ENCODE results near the gene ANKRD12. TPM values are rescaled to one million over a fixed set of nuclear protein-coding genes. Genes with fewer than 3 reads are reported as not detected.

The ANKRD12 gene
- total and polyA plus RNA-seq, 5 donors from 2014 or later, result 28.2 to 200 (median 40.8) TPM

- Histone ChIP-seq H3K27me3 (ENCODE audit: control insufficient read depth, insufficient read depth, low read length) (no peaks in the 10 kb centered on the region), H3K4me1 (ENCODE audit: control insufficient read depth, insufficient read depth, low read length, poor library complexity, severe bottlenecking) (no peaks in the 10 kb centered on the region), H3K9me3 (ENCODE audit: control insufficient read depth in 2 of 2, low read length in 2 of 2) (peaks cover 9 to 12% of the 10 kb centered on the region in 2 experiments), H3K36me3 (ENCODE audit: control insufficient read depth, insufficient read depth, low read length) (peaks cover 90% of the 10 kb centered on the region), H3K27ac (ENCODE audit: insufficient read depth, low read length, poor library complexity, severe bottlenecking) (no peak overlapping the region), H3K4me3 (ENCODE audit: low read depth, low read length) (no peak overlapping the region)
- H3K4me3 Mint-ChIP-seq, result no peak overlapping the region
- DNase-seq (no peak), ATAC-seq (ENCODE audit: low read depth in 2 of 2) (no peak)
- peaks cover 81% of the 10 kb centered on the region for H3K36me3 Mint-ChIP-seq
- H3K27me3 Mint-ChIP-seq, result no peaks in the 10 kb centered on the region
- no peak overlapping the region for H3K27ac Mint-ChIP-seq
- peaks cover 24 to 42% (median 33%) of the 10 kb centered on the region in 4 donors for H3K4me1 Mint-ChIP-seq
- H3K9me3 Mint-ChIP-seq, result peaks cover 2 to 35% (median 11%) of the 10 kb centered on the region in 7 donors
Measured at GRCh38 chr18:9233771-9234440, 97.3 kb downstream of the ANKRD12 start.

- Histone ChIP-seq H3K36me3 (ENCODE audit: control insufficient read depth, insufficient read depth, low read length) (peaks cover 90% of the 10 kb centered on the region), H3K4me1 (ENCODE audit: control insufficient read depth, insufficient read depth, low read length, poor library complexity, severe bottlenecking) (no peaks in the 10 kb centered on the region), H3K9me3 (ENCODE audit: control insufficient read depth in 2 of 2, low read length in 2 of 2) (peaks cover 9 to 12% of the 10 kb centered on the region in 2 experiments), H3K27ac (ENCODE audit: insufficient read depth, low read length, poor library complexity, severe bottlenecking) (no peak overlapping the region), H3K4me3 (ENCODE audit: low read depth, low read length) (no peak overlapping the region), H3K27me3 (ENCODE audit: control insufficient read depth, insufficient read depth, low read length) (no peaks in the 10 kb centered on the region)
- DNase-seq, result no peak
- H3K27ac Mint-ChIP-seq, result no peak overlapping the region
- H3K4me3 Mint-ChIP-seq, result no peak overlapping the region
- H3K27me3 Mint-ChIP-seq, result no peaks in the 10 kb centered on the region
- H3K36me3 Mint-ChIP-seq, result peaks cover 80% of the 10 kb centered on the region
- H3K9me3 Mint-ChIP-seq, result peaks cover 2 to 32% (median 11%) of the 10 kb centered on the region in 7 donors
- no peak for ATAC-seq (ENCODE audit: low read depth in 2 of 2)
- peaks cover 20 to 37% (median 27%) of the 10 kb centered on the region in 4 donors for H3K4me1 Mint-ChIP-seq
Measured at GRCh38 chr18:9234528-9234927, 97.9 kb downstream of the ANKRD12 start.

- peaks cover 58% of the 10 kb centered on the region for H3K36me3 Mint-ChIP-seq
- peaks cover 13 to 26% (median 18%) of the 10 kb centered on the region in 4 donors for H3K4me1 Mint-ChIP-seq
- no peaks in the 10 kb centered on the region for H3K27me3 ChIP-seq (ENCODE audit: control insufficient read depth, insufficient read depth, low read length)
- H3K4me3 ChIP-seq (ENCODE audit: low read depth, low read length), result no peak overlapping the region
- H3K27ac ChIP-seq (ENCODE audit: insufficient read depth, low read length, poor library complexity, severe bottlenecking), result no peak overlapping the region
- no peak for DNase-seq
- peaks cover 0 to 7% (median 0%) of the 10 kb centered on the region in 7 donors for H3K9me3 Mint-ChIP-seq
- no peak overlapping the region for H3K4me3 Mint-ChIP-seq
- no peaks in the 10 kb centered on the region for H3K27me3 Mint-ChIP-seq
- no peaks in the 10 kb centered on the region for H3K4me1 ChIP-seq (ENCODE audit: control insufficient read depth, insufficient read depth, low read length, poor library complexity, severe bottlenecking)
- H3K27ac Mint-ChIP-seq, result peak overlapping the region in 1 of 3 donors; percentile 66
- ATAC-seq (ENCODE audit: low read depth in 2 of 2), result no peak
- peaks cover 0 to under 1% of the 10 kb centered on the region in 2 experiments for H3K9me3 ChIP-seq (ENCODE audit: control insufficient read depth in 2 of 2, low read length in 2 of 2)
- H3K36me3 ChIP-seq (ENCODE audit: control insufficient read depth, insufficient read depth, low read length), result peaks cover 83% of the 10 kb centered on the region
Measured at GRCh38 chr18:9237981-9238380, 101.4 kb downstream of the ANKRD12 start.

- no peak for ATAC-seq (ENCODE audit: low read depth in 2 of 2)
- peaks cover 74% of the 10 kb centered on the region for H3K36me3 ChIP-seq (ENCODE audit: control insufficient read depth, insufficient read depth, low read length)
- no peaks in the 10 kb centered on the region for H3K27me3 ChIP-seq (ENCODE audit: control insufficient read depth, insufficient read depth, low read length)
- H3K27ac ChIP-seq (ENCODE audit: insufficient read depth, low read length, poor library complexity, severe bottlenecking), result no peak overlapping the region
- no peak overlapping the region for H3K4me3 ChIP-seq (ENCODE audit: low read depth, low read length)
- Mint-ChIP-seq H3K36me3 (peaks cover 63% of the 10 kb centered on the region), H3K4me3 (no peak overlapping the region), H3K9me3 (peaks cover 0 to 2% (median 0%) of the 10 kb centered on the region in 7 donors), H3K27me3 (no peaks in the 10 kb centered on the region), H3K27ac (no peak overlapping the region), H3K4me1 (peaks cover 16 to 32% (median 21%) of the 10 kb centered on the region in 4 donors)
- no peak for DNase-seq
- no peaks in the 10 kb centered on the region for H3K9me3 ChIP-seq (ENCODE audit: control insufficient read depth in 2 of 2, low read length in 2 of 2)
- H3K4me1 ChIP-seq (ENCODE audit: control insufficient read depth, insufficient read depth, low read length, poor library complexity, severe bottlenecking), result peaks cover 3% of the 10 kb centered on the region
Measured at GRCh38 chr18:9239720-9240119, 103.1 kb downstream of the ANKRD12 start.

GRCh38 chr18:9240270-9240669 lies 103.7 kb downstream of the ANKRD12 start:
- Mint-ChIP-seq H3K27ac (peak overlapping the region in 2 of 3 donors; percentile 6 to 9), H3K36me3 (peaks cover 59% of the 10 kb centered on the region)

GRCh38 chr18:9243029-9243428 lies 106.4 kb downstream of the ANKRD12 start:
- Histone ChIP-seq H3K36me3 (ENCODE audit: control insufficient read depth, insufficient read depth, low read length) (peaks cover 48% of the 10 kb centered on the region), H3K4me1 (ENCODE audit: control insufficient read depth, insufficient read depth, low read length, poor library complexity, severe bottlenecking) (peaks cover 3% of the 10 kb centered on the region), H3K27me3 (ENCODE audit: control insufficient read depth, insufficient read depth, low read length) (no peaks in the 10 kb centered on the region), H3K27ac (ENCODE audit: insufficient read depth, low read length, poor library complexity, severe bottlenecking) (no peak overlapping the region), H3K4me3 (ENCODE audit: low read depth, low read length) (no peak overlapping the region), H3K9me3 (ENCODE audit: control insufficient read depth in 2 of 2, low read length in 2 of 2) (no peaks in the 10 kb centered on the region)
- Mint-ChIP-seq H3K27ac (peak overlapping the region in 2 of 3 donors; percentile 34 to 69), H3K9me3 (no peaks in the 10 kb centered on the region), H3K4me3 (peak overlapping the region in 1 of 4 donors; percentile 35), H3K27me3 (no peaks in the 10 kb centered on the region), H3K36me3 (peaks cover 37% of the 10 kb centered on the region), H3K4me1 (peaks cover 7 to 29% (median 16%) of the 10 kb centered on the region in 4 donors)
- DNase-seq (no peak), ATAC-seq (ENCODE audit: low read depth in 2 of 2) (no peak)

More at GRCh38 chr18:9240270-9240669, 103.7 kb downstream of the ANKRD12 start:
- Mint-ChIP-seq H3K27me3 (no peaks in the 10 kb centered on the region), H3K4me1 (peaks cover 12 to 29% (median 19%) of the 10 kb centered on the region in 4 donors), H3K4me3 (no peak overlapping the region), H3K9me3 (no peaks in the 10 kb centered on the region)
- Histone ChIP-seq H3K4me1 (ENCODE audit: control insufficient read depth, insufficient read depth, low read length, poor library complexity, severe bottlenecking) (peaks cover 3% of the 10 kb centered on the region), H3K27me3 (ENCODE audit: control insufficient read depth, insufficient read depth, low read length) (no peaks in the 10 kb centered on the region), H3K4me3 (ENCODE audit: low read depth, low read length) (no peak overlapping the region), H3K27ac (ENCODE audit: insufficient read depth, low read length, poor library complexity, severe bottlenecking) (no peak overlapping the region), H3K36me3 (ENCODE audit: control insufficient read depth, insufficient read depth, low read length) (peaks cover 74% of the 10 kb centered on the region), H3K9me3 (ENCODE audit: control insufficient read depth in 2 of 2, low read length in 2 of 2) (no peaks in the 10 kb centered on the region)
- peak in 1 of 3 donors; percentile 19 for DNase-seq
- ATAC-seq (ENCODE audit: low read depth in 2 of 2), result no peak

GRCh38 chr18:9244376-9244775 lies 107.8 kb downstream of the ANKRD12 start:
- Histone ChIP-seq H3K27ac (ENCODE audit: insufficient read depth, low read length, poor library complexity, severe bottlenecking) (no peak overlapping the region), H3K9me3 (ENCODE audit: control insufficient read depth in 2 of 2, low read length in 2 of 2) (no peaks in the 10 kb centered on the region), H3K4me3 (ENCODE audit: low read depth, low read length) (no peak overlapping the region), H3K27me3 (ENCODE audit: control insufficient read depth, insufficient read depth, low read length) (no peaks in the 10 kb centered on the region), H3K36me3 (ENCODE audit: control insufficient read depth, insufficient read depth, low read length) (peaks cover 44% of the 10 kb centered on the region), H3K4me1 (ENCODE audit: control insufficient read depth, insufficient read depth, low read length, poor library complexity, severe bottlenecking) (peaks cover 3% of the 10 kb centered on the region)
- DNase-seq, result peak in 1 of 3 donors; percentile 77
- H3K36me3 Mint-ChIP-seq, result peaks cover 30% of the 10 kb centered on the region
- peaks cover 7 to 23% (median 15%) of the 10 kb centered on the region in 4 donors for H3K4me1 Mint-ChIP-seq
- ATAC-seq (ENCODE audit: low read depth in 2 of 2), result peak; percentile 60 to 69
- no peak overlapping the region for H3K4me3 Mint-ChIP-seq
- H3K27me3 Mint-ChIP-seq, result no peaks in the 10 kb centered on the region
- no peaks in the 10 kb centered on the region for H3K9me3 Mint-ChIP-seq
- no peak overlapping the region for H3K27ac Mint-ChIP-seq

- no peak overlapping the region for H3K4me3 ChIP-seq (ENCODE audit: low read depth, low read length)
- DNase-seq, result no peak
- Mint-ChIP-seq H3K9me3 (peaks cover 0 to 2% (median 0%) of the 10 kb centered on the region in 7 donors), H3K27ac (no peak overlapping the region), H3K4me3 (no peak overlapping the region), H3K27me3 (no peaks in the 10 kb centered on the region), H3K36me3 (peaks cover 35% of the 10 kb centered on the region), H3K4me1 (peaks cover 0 to 13% (median 11%) of the 10 kb centered on the region in 4 donors)
- no peaks in the 10 kb centered on the region for H3K9me3 ChIP-seq (ENCODE audit: control insufficient read depth in 2 of 2, low read length in 2 of 2)
- H3K27ac ChIP-seq (ENCODE audit: insufficient read depth, low read length, poor library complexity, severe bottlenecking), result no peak overlapping the region
- H3K27me3 ChIP-seq (ENCODE audit: control insufficient read depth, insufficient read depth, low read length), result no peaks in the 10 kb centered on the region
- H3K4me1 ChIP-seq (ENCODE audit: control insufficient read depth, insufficient read depth, low read length, poor library complexity, severe bottlenecking), result peaks cover 3% of the 10 kb centered on the region
- no peak for ATAC-seq (ENCODE audit: low read depth in 2 of 2)
- peaks cover 36% of the 10 kb centered on the region for H3K36me3 ChIP-seq (ENCODE audit: control insufficient read depth, insufficient read depth, low read length)
Measured at GRCh38 chr18:9248661-9249060, 112.1 kb downstream of the ANKRD12 start.
